ENCODE results near the gene ENO2. TPM values are rescaled to one million over a fixed set of nuclear protein-coding genes. Genes with fewer than 3 reads are reported as not detected.
"Not testable (repeated sequence)": the region's sequence is repeated elsewhere in the genome, so short reads cannot be mapped to it uniquely, and the experiment has no call there.

The ENO2 gene
- total and polyA plus RNA-seq, 4 donors = 1.1 to 3.1 (median 1.4) TPM

DNA sequence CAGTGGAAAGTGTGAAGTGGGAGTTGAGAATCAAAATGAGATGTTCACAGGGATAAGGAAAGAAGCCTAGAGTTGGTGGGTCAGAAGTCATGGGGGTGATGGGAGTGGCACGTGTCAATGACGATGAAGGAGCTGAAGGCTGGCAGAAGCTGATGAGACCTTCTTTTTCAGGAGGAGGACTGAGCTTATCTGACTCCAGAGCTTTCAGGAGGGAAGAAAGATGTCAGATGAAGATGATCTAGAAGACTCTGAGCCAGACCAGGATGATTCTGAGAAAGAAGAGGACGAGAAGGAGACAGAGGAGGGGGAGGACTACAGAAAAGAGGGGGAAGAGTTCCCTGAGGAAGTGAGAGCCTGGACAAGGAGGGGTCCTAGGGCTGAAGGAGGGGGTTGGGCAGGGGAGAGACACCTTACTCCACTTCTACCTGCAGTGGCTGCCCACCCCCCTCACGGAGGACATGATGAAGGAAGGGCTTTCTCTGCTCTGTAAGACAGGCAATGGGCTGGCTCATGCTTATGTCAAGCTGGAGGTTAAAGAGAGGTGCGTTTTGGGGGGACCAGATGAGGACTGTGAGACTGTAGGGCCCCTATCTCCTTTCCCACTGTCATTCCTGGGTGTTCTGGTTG is 8.9 kb upstream of the ENO2 start (continued):
- TF ChIP-seq, protein P1, sequence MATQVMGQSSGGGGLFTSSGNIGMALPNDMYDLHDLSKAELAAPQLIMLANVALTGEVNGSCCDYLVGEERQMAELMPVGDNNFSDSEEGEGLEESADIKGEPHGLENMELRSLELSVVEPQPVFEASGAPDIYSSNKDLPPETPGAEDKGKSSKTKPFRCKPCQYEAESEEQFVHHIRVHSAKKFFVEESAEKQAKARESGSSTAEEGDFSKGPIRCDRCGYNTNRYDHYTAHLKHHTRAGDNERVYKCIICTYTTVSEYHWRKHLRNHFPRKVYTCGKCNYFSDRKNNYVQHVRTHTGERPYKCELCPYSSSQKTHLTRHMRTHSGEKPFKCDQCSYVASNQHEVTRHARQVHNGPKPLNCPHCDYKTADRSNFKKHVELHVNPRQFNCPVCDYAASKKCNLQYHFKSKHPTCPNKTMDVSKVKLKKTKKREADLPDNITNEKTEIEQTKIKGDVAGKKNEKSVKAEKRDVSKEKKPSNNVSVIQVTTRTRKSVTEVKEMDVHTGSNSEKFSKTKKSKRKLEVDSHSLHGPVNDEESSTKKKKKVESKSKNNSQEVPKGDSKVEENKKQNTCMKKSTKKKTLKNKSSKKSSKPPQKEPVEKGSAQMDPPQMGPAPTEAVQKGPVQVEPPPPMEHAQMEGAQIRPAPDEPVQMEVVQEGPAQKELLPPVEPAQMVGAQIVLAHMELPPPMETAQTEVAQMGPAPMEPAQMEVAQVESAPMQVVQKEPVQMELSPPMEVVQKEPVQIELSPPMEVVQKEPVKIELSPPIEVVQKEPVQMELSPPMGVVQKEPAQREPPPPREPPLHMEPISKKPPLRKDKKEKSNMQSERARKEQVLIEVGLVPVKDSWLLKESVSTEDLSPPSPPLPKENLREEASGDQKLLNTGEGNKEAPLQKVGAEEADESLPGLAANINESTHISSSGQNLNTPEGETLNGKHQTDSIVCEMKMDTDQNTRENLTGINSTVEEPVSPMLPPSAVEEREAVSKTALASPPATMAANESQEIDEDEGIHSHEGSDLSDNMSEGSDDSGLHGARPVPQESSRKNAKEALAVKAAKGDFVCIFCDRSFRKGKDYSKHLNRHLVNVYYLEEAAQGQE (IDR thresholded peaks at IDR 0.05) = no peak
- no peak for TF ChIP-seq SP1 (IDR thresholded peaks at IDR 0.05)

DNA sequence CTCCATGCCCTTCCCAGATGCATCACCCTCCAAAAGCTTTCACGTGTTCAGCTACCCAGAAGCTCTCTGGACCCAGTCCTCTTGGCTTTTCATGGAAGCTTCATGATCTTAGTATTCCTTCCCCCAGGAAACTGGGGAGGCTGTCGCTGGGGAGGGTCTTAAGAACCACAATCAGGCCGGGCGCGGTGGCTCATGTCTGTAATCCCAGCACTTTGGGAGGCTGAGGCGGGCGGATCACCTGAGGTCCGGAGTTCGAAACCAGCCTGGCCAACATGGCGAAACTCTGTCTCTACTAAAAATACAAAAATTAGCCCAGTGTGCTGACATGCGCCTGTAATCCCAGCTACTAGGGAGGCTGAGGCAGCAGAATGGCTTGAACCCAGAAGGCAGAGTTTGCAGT is 6.2 kb upstream of the ENO2 start:
- H3K27ac ChIP-seq (ENCODE audit: low read depth in 1 of 2, low read length in 2 of 2); H3K4me3 ChIP-seq (ENCODE audit: low read depth in 1 of 3, low read length in 3 of 3); DNase-seq (ENCODE audit: low spot score); H3K27me3 ChIP-seq (ENCODE audit: control insufficient read depth in 4 of 4, insufficient read depth in 4 of 4, low read length in 3 of 4); H3K9me3 ChIP-seq (ENCODE audit: control insufficient read depth in 4 of 4, low read length in 3 of 4); H3K36me3 ChIP-seq (ENCODE audit: control insufficient read depth in 4 of 4, insufficient read depth in 3 of 4, low read depth in 1 of 4, low read length in 3 of 4); H3K9ac ChIP-seq (ENCODE audit: low read depth in 1 of 2, low read length in 2 of 2): not testable (repeated sequence)
- H3K4me1 ChIP-seq (ENCODE audit: control insufficient read depth in 4 of 4, insufficient read depth in 4 of 4, low read length in 3 of 4) = peaks cover 1 to 11% (median 8%) of the 10 kb centered on the region in 4 donors
- WGBS = 96% methylated on average over 11 of the region's 11 CpGs

DNA sequence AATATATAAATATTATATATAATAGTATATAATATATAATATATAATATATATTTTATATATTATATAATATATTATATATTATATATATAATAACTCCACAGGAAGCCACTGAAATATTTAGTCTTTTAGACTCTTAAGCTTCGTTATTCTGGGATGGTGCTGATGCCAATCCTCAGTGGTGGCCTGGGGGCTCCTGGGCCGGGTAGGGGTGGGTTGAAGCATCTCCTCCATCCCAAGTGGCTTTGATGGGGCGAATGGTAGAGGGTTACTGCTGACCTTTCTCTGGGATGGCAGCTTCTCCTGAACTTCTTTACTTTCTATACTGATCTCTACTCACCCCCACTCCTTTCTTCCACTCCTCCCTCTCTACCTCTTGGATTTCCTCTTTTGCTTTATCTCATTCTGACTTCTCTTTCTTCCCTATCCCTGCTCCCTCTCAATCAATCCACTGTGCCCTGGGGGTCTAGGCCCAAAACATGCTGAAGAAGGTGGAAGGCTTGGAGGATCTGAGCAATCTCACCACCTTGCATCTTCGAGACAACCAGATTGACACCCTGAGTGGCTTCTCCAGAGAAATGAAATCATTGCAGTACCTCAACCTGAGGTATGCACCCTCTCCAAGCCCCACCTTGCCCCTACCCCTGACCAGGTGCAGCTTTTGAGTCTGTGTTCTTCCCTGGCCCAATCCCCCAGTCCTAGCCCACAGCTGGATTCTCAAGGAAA is 4.8 kb upstream of the ENO2 start:
- H3K27ac ChIP-seq (ENCODE audit: low read depth in 1 of 2, low read length in 2 of 2) = no peak overlapping the region
- no peak for DNase-seq (ENCODE audit: low spot score)
- no peak overlapping the region for H3K9ac ChIP-seq (ENCODE audit: low read depth in 1 of 2, low read length in 2 of 2)
- H3K27me3 ChIP-seq (ENCODE audit: control insufficient read depth in 4 of 4, insufficient read depth in 4 of 4, low read length in 3 of 4) = no peaks in the 10 kb centered on the region
- 92% methylated on average over 4 of the region's 4 CpGs for WGBS
- H3K36me3 ChIP-seq (ENCODE audit: control insufficient read depth in 4 of 4, insufficient read depth in 3 of 4, low read depth in 1 of 4, low read length in 3 of 4) = no peaks in the 10 kb centered on the region
- TF ChIP-seq GABPA (IDR thresholded peaks at IDR 0.05 in 1 of 2, conservative IDR thresholded peaks at IDR 0.05 in 1 of 2) (no peak), HNF4G (IDR thresholded peaks at IDR 0.05) (no peak), NR2F2 (IDR thresholded peaks at IDR 0.05) (no peak)
- H3K4me3 ChIP-seq (ENCODE audit: low read depth in 1 of 3, low read length in 3 of 3) = no peak overlapping the region
- no peaks in the 10 kb centered on the region for H3K9me3 ChIP-seq (ENCODE audit: control insufficient read depth in 4 of 4, low read length in 3 of 4)
- H3K4me1 ChIP-seq (ENCODE audit: control insufficient read depth in 4 of 4, insufficient read depth in 4 of 4, low read length in 3 of 4) = peaks cover 4 to 14% (median 6%) of the 10 kb centered on the region in 4 donors

DNA sequence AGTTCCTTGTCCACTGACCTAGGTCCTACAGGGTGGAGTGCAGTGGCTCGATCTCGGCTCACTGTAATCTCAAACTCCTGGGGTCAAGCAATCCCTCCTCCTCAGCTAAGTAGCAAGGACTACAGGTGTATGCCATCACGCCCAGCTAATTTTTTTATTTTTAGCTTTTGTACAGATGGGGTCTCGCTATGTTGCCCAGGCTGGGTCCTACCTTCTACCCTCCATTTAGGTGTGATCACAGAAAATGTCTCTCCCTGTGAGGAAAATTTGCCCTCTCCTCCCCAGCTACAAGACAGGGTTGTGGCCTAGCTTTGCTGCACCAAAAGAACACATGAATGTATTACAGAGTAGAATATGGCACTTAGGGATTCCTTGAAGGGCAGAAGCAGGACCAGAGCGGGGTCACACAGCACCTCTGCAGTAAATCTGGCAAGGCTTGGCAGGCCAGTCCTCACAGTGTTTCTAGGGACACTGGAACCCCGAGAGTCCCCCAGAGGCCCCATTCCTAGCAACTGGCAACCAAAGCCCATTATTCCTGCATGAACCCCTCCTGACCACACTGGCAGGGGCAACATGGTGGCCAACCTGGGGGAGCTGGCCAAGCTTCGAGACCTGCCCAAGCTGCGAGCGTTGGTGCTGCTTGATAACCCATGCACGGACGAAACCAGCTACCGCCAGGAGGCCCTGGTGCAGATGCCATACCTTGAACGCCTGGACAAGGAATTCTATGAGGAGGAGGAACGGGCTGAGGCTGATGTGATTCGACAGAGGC is 2.0 kb upstream of the ENO2 start:
- TF ChIP-seq HNF4A (conservative IDR thresholded peaks at IDR 0.05) (no peak), NR2F2 (IDR thresholded peaks at IDR 0.05) (no peak), RAD21 (IDR thresholded peaks at IDR 0.05) (no peak), GABPA (IDR thresholded peaks at IDR 0.05 in 1 of 2, conservative IDR thresholded peaks at IDR 0.05 in 1 of 2) (no peak), HNF4G (IDR thresholded peaks at IDR 0.05) (no peak), TAF1 (conservative IDR thresholded peaks at IDR 0.05) (no peak), JUND (IDR thresholded peaks at IDR 0.05) (no peak), YY1 (IDR thresholded peaks at IDR 0.05) (no peak), RXRA (IDR thresholded peaks at IDR 0.05) (no peak)
- TF ChIP-seq, protein P2, sequence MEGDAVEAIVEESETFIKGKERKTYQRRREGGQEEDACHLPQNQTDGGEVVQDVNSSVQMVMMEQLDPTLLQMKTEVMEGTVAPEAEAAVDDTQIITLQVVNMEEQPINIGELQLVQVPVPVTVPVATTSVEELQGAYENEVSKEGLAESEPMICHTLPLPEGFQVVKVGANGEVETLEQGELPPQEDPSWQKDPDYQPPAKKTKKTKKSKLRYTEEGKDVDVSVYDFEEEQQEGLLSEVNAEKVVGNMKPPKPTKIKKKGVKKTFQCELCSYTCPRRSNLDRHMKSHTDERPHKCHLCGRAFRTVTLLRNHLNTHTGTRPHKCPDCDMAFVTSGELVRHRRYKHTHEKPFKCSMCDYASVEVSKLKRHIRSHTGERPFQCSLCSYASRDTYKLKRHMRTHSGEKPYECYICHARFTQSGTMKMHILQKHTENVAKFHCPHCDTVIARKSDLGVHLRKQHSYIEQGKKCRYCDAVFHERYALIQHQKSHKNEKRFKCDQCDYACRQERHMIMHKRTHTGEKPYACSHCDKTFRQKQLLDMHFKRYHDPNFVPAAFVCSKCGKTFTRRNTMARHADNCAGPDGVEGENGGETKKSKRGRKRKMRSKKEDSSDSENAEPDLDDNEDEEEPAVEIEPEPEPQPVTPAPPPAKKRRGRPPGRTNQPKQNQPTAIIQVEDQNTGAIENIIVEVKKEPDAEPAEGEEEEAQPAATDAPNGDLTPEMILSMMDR (IDR thresholded peaks at IDR 0.05; ENCODE audit: low read depth, low read length, missing input control) = no peak
- TF ChIP-seq, protein P3, sequence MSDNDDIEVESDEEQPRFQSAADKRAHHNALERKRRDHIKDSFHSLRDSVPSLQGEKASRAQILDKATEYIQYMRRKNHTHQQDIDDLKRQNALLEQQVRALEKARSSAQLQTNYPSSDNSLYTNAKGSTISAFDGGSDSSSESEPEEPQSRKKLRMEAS (IDR thresholded peaks at IDR 0.05) = no peak
- TF ChIP-seq, protein P4, sequence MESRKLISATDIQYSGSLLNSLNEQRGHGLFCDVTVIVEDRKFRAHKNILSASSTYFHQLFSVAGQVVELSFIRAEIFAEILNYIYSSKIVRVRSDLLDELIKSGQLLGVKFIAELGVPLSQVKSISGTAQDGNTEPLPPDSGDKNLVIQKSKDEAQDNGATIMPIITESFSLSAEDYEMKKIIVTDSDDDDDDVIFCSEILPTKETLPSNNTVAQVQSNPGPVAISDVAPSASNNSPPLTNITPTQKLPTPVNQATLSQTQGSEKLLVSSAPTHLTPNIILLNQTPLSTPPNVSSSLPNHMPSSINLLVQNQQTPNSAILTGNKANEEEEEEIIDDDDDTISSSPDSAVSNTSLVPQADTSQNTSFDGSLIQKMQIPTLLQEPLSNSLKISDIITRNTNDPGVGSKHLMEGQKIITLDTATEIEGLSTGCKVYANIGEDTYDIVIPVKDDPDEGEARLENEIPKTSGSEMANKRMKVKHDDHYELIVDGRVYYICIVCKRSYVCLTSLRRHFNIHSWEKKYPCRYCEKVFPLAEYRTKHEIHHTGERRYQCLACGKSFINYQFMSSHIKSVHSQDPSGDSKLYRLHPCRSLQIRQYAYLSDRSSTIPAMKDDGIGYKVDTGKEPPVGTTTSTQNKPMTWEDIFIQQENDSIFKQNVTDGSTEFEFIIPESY (IDR thresholded peaks at IDR 0.05) = no peak
- Histone ChIP-seq H3K36me3 (ENCODE audit: control insufficient read depth in 4 of 4, insufficient read depth in 3 of 4, low read depth in 1 of 4, low read length in 3 of 4) (no peaks in the 10 kb centered on the region), H3K9me3 (ENCODE audit: control insufficient read depth in 4 of 4, low read length in 3 of 4) (no peaks in the 10 kb centered on the region), H3K27ac (ENCODE audit: low read depth in 1 of 2, low read length in 2 of 2) (no peak overlapping the region), H3K4me1 (ENCODE audit: control insufficient read depth in 4 of 4, insufficient read depth in 4 of 4, low read length in 3 of 4) (peaks cover 3 to 13% (median 5%) of the 10 kb centered on the region in 4 donors), H3K4me3 (ENCODE audit: low read depth in 1 of 3, low read length in 3 of 3) (no peak overlapping the region), H3K27me3 (ENCODE audit: control insufficient read depth in 4 of 4, insufficient read depth in 4 of 4, low read length in 3 of 4) (peaks cover 0 to 6% (median 0%) of the 10 kb centered on the region in 4 donors), H3K9ac (ENCODE audit: low read depth in 1 of 2, low read length in 2 of 2) (no peak overlapping the region)
- DNase-seq (ENCODE audit: low spot score) = no peak
- WGBS = 93% methylated on average over 15 of the region's 15 CpGs
